ENCODE results near the gene AOC1.

Gene AOC1

DNA sequence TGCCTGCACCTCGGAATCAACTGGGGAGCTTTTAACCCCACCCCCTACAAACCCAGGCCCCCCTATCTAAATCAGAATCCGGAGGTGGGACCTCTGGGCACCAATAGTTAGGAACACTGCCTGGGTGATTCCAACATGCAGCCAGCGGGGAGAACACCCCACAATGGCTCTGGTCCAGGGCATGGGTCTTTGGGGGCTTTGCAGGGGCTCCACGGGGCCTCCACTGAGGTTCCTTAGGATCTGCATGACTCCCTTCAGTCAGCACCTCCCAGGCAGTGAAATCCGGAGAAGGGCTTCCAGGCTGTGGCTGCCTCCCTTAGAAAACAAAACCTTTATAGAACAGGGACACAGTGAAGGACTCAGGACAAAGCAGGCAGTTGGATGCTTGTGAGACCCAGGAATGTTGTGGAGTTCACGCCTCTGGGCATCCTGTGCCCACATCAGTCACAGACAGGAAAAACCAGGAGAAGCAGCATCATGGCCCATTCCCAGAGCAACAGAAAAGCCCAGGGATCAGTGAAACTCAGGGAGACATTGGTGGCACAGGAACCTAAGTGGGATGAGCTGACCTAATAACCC lies 16.5 kb upstream of the AOC1 start:
- DNase-seq, result no peak

GRCh38 chr7:150838965-150839650 lies 13.2 kb upstream of the AOC1 start:
- DNase-seq, result no peak

DNA sequence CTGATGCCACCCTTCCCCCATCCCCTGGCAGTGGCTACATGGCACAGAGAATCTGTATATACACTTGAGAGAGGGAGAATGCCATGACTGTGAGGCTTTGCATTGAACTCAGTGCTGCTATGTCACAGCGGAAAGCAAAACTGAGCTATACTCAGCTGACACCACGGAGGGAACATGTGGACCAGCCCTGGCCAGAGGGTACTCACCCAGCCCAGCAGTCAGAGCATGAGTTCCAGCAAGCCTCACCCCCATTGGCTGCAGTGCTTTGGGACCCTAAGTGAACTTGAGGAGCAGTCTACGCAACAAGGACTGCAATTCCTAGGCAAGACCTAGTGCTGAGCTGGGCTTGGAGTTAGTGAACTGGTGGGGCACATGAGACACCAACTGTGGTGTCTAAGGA lies 10.3 kb upstream of the AOC1 start:
- DNase-seq, result no peak

- DNase-seq, result no peak
These were observed 9.6 kb upstream of the AOC1 start for GRCh38 chr7:150842716-150843115.

GRCh38 chr7:150845421-150845861 lies 6.9 kb upstream of the AOC1 start:
- DNase-seq, result no peak

GRCh38 chr7:150846291-150847115 lies 5.8 kb upstream of the AOC1 start:
- no peak for DNase-seq

GRCh38 chr7:150847536-150847935 lies 4.8 kb upstream of the AOC1 start:
- DNase-seq, result no peak

- DNase-seq, result no peak
These were observed 4.2 kb upstream of the AOC1 start for GRCh38 chr7:150848111-150848510.

DNA sequence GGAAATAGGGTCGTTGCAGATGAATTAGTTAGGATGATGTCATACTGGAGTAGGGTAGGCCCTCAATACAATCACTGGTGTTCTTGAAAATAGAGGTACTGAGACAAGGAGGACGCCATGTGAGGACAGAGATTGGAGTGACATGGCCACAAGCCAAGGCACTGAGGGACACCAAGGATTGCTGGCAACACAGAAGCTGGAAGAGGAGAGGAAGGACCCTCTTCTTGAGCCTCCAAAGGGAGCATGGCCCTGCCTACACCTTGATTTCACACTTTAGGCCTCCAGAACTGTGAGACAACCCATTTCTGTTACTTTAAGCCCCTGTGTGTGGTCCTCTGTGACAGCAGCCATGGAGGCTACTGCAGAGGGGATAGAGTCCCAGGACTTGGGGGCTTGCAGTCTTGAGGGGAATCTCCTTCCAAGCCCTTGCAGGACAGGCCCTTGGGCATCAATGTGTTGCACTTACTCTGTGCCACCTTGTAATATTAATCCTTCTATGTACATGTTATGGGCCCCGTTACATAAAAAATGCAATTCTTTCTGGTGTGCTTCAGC lies 3.7 kb upstream of the AOC1 start:
- DNase-seq, result no peak

GRCh38 chr7:150849204-150849775 lies 3.0 kb upstream of the AOC1 start:
- DNase-seq, result no peak

DNA sequence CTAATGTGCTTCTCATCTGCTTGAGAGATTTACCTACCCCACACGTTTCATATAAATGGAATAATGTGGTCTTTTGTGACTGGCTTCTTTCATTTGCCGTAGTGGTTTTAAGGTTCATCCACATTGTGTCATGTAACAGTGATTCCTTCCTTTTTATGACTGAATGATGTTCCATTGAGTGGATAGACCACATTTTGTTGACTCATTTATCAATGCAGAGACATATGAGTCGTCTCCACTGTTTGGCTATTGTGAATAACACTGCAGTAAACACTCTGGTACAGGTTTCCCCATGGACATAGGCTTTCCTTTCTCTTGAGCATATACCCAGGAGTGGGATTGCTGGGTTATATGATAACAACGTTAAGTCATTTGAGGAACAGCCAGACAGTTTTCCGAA lies 2.0 kb upstream of the AOC1 start:
- DNase-seq, result no peak

GRCh38 chr7:150851492-150852370 lies 586 bp upstream of the AOC1 start:
- DNase-seq, result no peak

- DNase-seq, result no peak
These were observed 2.0 kb downstream of the AOC1 start for GRCh38 chr7:150854066-150855000.

- DNase-seq, result no peak
These were observed 2.7 kb downstream of the AOC1 start for GRCh38 chr7:150855046-150855445.

GRCh38 chr7:150855476-150856302 lies 3.4 kb downstream of the AOC1 start:
- no peak for DNase-seq

DNA sequence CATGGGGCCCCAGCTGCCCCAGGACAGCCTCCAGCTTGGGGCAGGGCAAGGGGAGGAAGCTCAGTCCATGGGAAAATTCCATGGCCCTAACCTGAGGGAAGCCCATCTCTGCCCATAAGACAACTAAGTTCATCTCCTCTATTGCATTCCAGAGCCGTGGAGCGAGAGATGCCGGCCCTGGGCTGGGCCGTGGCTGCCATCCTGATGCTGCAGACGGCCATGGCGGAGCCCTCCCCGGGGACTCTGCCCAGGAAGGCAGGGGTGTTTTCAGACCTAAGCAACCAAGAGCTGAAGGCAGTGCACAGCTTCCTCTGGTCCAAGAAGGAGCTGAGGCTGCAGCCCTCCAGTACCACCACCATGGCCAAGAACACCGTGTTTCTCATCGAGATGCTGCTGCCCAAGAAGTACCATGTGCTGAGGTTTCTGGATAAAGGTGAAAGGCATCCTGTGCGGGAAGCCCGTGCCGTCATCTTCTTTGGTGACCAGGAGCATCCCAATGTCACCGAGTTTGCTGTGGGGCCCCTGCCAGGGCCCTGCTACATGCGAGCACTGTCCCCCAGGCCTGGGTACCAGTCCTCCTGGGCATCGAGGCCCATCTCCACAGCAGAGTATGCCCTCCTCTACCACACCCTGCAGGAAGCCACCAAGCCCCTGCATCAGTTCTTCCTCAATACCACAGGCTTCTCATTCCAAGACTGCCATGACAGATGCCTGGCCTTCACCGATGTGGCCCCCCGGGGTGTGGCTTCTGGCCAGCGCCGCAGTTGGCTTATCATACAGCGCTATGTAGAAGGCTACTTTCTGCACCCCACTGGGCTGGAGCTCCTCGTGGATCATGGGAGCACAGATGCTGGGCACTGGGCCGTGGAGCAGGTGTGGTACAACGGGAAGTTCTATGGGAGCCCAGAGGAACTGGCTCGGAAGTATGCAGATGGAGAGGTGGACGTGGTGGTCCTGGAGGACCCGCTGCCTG lies 4.3 kb downstream of the AOC1 start:
- DNase-seq, result no peak

- no peak for DNase-seq
These were observed 5.1 kb downstream of the AOC1 start for GRCh38 chr7:150857276-150858055.
